HG03139 (cell line): ENCODE measurements around the gene NR1D1.

ENCODE experiments used
- ATAC-seq: cut with Tn5 transposase; IDR thresholded peaks from one replicate; pipeline ENCODE4 v1.9.1; 2021; ENCODE audit not compliant: unreplicated experiment

The NR1D1 gene

GRCh38 chr17:40111221-40112128 is 11.1 kb upstream of the NR1D1 start:
- ATAC-seq: peak; percentile 39

DNA sequence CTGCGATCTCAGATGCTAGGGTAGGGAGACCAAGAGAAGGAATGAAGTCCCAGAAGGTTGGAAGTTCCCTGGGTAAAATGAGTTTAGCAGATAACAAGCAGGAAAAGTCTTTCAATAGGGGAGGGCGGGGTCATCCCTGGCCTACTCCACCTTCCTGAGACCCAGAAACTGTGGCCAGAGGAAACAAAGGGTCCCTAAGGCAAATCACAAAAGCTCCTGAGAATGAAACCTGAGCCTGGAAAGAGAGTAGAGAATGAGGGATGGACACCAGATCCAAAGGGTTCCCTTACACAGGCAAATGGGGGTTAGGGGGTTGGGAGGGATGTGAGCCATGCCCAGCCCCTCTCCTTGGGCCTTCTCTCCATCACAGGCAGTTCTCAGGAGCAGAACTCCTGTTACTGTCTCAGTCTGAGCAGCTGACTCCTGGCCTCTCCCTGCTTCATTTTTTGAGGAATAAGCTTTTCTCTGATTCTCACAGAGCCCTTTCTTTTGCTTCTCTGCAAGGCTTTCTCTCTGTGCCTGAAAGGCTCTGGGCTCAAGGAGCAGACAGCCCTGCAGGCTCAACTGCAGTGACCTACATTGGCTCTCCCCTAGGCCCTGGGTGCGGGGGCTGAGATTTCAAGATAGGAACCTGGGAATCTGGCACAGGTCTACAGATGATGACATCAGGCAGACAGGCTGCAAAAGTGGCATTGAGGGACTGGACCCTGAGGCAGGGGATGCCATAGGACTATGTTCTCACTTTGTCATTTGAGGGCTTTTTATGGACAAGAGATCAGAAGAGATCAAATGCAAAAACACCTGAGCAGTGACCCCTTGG is 9.8 kb upstream of the NR1D1 start:
- no peak for ATAC-seq

GRCh38 chr17:40108970-40109824 is 8.8 kb upstream of the NR1D1 start:
- no peak for ATAC-seq

- no peak for ATAC-seq
Observed at GRCh38 chr17:40107522-40108174, 7.3 kb upstream of the NR1D1 start.

GRCh38 chr17:40106760-40107521 is 6.6 kb upstream of the NR1D1 start:
- ATAC-seq: no peak

- no peak for ATAC-seq
Observed at GRCh38 chr17:40105861-40106759, 5.7 kb upstream of the NR1D1 start.

GRCh38 chr17:40104594-40105486 is 4.5 kb upstream of the NR1D1 start:
- ATAC-seq: no peak

DNA sequence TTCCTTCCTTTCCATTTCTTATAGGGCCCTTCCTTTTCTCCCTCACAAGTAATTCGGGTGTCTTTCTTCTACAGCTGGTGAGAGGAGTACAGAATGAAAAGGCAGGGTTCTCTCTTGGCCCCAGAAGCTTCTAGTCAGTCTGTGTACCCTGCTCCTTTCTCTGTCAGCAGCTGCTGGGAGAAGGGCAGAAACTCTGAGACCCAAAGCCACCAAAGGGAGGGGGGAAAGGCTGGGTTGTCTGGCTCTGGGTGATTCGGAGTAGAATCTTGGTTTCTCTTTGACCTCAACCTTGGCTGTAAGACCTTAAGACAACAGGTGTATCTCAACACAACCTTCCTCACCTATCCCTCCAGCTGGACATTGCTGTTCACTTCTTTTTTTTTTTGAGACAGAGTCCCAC is 3.3 kb upstream of the NR1D1 start:
- ATAC-seq: no peak

GRCh38 chr17:40103071-40103661 is 2.8 kb upstream of the NR1D1 start:
- ATAC-seq: no peak

DNA sequence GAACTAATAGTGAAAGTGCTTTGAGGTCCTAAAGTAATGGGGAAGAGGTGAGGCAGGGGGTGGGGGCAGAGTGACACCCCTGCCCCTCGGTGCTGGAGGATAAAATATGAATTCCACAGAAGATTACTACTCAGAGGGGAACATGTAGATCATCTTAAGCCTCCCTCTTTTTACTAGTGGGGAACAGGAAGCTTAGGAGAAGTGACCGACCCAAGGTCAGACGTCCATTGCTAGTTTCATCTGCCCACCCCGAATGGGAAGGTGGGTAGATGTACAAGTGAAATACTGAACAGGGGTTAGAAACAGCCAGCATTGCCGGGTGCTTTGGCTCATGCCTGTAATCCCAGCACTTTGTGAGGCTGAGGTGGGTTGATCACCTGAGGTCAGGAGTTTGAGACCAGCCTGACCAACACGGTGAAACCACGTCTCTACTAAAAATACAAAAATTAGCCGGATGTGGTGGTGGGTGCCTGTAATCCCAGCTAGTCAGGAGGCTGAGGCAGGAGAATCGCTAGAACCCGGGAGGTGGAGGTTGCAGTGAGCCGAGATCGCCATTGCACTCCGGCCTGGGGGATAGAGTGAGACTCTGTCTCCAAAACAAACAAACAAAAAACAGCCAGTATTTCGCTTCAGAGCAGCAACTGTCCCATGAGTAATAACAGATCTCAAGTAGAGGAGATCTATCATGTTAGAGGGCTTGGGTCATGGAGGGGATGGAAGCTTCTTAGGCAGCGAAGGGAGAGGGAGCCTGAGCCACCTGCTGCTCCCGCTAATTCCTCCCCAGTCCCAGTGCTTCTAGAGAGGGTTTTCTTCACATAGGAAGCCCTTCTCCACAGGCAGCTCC is 1.2 kb upstream of the NR1D1 start:
- ATAC-seq: no peak

- no peak for ATAC-seq
Observed at GRCh38 chr17:40100669-40101366, 429 bp upstream of the NR1D1 start.

DNA sequence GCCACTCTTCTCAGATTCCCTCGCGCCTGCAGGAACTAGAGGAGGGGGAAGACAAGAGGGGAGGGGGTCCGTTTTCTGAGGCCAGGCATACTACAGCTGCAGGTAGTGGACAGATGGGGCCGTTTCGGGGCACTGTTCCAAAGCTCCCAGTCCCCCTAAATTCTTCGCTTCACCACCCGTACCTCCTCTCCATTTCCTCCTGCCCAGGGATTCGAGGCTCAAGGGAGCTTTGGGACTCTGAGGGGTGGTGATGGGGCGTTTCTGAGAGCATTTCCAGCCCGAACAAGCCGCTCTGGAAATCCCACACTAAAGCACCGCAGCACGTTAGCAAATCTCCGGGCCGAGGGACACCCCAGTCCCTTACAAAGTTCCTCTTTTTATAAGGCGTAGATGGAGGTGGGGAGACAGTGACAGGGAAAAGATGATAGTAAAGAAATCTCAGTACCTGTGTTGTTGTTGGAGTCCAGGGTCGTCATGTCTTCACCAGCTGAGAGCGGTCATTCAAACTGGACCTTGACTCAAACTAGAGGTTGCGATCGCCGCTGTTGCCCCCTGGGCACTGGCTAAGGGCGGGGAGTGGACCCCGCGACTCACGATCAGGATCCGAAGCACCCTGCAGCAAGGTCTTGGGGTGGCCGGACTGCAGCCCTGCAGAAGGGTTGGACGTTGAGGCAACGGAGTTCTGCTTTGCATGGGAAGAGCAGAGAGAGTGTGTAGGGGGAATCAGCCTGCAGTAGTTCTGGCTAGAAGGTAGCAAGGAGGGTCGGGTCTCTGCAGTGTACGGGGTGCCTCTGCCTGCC is 570 bp downstream of the NR1D1 start:
- ATAC-seq: no peak

- ATAC-seq: peak; percentile 43
Observed at GRCh38 chr17:40098846-40099618, 1.4 kb downstream of the NR1D1 start.
